HG03139 (cell line): Measurements from ENCODE around the gene TBCD.
A peak's percentile ranks its signal among the peaks of the same experiment; 100 is the strongest.
"Not testable (repeated sequence)": the region's sequence is repeated elsewhere in the genome, so short reads cannot be mapped to it uniquely, and the experiment has no call there.

ENCODE experiments used
- ATAC-seq: cut with Tn5 transposase; IDR thresholded peaks from one replicate; pipeline ENCODE4 v1.9.1; 2021; ENCODE audit not compliant: unreplicated experiment

TBCD gene

DNA sequence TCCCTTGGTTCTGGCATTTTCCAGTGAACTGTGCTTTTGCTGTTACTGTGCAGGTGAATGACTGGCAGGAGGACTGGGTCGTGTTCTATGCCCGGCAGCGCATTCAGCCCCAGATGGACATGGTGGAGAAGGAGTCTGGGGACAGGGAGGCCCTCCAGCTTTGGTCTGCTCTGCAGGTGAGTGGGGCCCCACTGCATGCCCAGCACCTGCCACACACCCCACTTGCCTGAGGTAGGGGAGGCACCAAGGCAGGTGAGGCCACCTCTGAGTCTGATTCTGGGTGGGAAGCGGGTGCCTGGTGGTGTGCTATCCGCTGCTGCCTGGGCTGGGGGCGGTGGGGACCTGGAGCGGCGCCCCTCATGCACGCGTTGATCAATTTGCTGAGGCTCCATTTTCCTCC lies 25.4 kb upstream of the TBCD start:
- no peak for ATAC-seq

- no peak for ATAC-seq
These were observed 22.2 kb upstream of the TBCD start for GRCh38 chr17:82729479-82730260.

- no peak for ATAC-seq
These were observed 19.6 kb upstream of the TBCD start for GRCh38 chr17:82732118-82732743.

GRCh38 chr17:82734987-82735866 lies 16.6 kb upstream of the TBCD start, which contains the start of gene FN3K:
Gene FN3K (plus strand): TSS chr17:82735615. CDS start chr17:82735637, 22 bp downstream.
- ATAC-seq: no peak

DNA sequence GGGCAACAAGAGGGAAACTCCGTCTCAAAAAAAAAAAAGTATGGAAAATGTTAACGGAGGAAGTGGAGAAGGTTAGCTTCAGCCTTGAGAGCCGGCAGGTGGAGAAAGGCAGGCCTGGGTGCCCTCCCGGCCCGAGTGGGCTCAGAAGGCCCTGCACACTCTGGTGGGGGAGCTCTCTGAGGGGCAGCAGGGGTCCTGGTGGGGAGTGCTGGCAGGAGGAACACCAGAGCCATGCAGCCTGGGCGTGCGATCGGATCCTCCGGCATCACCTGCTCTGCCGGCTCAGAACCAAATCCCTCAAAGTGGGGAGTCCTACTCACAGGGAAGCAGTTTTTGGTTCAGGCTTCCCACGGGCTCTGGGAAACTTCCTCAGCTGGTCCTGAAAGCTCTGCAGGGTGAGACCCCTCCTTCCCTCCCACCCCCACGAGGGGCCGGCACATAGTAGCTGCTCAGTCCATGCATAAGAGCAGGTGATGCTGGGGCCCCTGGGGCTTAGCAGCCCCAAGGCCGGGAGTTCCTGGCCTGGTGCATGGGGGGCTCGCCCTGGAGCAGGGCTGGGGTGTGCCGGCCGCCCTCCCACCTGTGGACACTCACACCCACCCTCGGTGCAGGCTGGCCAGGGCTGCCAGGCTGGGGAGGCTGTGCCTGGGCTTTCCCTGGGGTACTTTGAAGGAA lies 15.2 kb upstream of the TBCD start:
- ATAC-seq: no peak

DNA sequence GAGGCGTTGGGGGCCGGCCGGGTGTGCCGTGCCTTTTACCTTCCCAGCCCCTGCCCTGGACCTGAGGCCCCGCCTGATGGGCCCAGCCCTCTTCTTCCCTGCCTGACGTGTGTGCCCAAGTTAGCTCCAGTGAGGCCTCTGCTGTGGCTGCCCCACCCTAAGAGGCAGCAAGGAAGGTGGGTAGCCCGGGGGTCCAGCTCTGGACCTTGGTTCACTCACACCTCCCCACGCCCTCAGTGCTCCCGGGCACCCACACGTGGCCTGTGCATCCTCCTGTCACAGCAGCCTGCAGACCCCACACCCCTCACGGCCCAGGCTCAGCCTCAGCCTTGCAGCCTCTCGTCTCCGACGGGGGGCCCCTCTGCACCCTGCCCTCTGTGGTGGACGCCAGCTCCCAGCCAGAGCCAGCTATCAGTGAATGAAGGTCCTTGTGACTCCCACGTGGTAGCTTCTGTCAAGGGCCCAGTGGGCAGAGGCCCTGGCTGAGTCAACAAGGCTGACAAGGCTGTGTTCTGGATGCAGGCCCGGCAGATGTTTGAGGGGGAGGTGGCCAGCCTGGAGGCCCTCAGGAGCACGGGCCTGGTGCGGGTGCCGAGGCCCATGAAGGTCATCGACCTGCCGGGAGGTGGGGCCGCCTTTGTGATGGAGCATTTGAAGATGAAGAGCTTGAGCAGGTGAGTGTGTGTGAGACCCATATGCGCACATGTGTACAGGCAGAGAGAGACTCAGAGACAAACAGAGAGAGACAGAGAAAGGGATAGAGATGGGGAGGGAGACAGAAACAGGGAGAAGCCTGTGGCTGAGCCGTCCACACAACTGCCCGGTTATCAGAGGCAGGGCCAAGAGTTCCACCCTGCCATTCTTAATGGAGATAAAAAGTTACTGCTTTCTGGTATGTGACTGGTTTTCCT lies 13.6 kb upstream of the TBCD start:
- no peak for ATAC-seq

DNA sequence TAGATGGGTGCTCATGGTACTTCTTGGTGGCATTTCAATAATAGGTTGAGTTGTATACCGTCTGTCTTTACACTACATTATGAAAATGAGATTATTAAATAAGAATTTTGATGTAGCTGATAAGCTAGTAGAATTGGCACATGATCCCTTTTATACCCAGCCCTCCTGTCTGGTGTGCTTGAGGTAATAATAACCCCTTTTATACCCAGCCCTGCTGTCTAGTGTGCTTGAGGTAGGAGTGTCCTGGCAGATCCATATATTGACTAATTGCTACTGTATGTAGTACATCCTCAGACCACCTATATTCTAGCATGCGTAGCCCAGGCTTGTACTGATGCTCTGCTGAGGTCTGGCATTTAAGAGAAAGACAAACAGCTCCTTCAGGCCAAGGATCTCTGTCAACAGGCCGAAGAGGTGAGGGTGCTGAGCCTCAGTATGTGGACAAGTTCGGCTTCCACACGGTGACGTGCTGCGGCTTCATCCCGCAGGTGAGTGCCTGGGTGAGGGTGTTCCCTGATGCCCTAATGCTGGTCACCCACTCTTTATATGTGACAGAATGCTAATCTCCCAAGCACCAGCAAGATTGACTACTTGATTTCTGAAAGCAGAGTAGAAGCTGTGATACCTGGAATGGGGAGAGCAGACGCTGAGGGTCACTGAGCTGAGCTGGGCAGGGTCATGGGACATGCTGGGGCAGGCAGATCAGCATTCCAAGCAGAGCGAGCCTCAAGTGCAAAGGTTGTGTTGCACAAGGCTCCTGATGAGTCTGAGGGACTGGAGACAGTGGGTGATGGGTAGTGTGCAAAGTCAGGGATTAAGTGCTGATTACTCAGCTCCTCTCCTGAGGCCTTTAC lies 10.7 kb upstream of the TBCD start:
- no peak for ATAC-seq

- ATAC-seq: no peak
These were observed 8.3 kb upstream of the TBCD start for GRCh38 chr17:82743344-82744219.

GRCh38 chr17:82744736-82745135 lies 7.1 kb upstream of the TBCD start:
- not testable (repeated sequence) for ATAC-seq

DNA sequence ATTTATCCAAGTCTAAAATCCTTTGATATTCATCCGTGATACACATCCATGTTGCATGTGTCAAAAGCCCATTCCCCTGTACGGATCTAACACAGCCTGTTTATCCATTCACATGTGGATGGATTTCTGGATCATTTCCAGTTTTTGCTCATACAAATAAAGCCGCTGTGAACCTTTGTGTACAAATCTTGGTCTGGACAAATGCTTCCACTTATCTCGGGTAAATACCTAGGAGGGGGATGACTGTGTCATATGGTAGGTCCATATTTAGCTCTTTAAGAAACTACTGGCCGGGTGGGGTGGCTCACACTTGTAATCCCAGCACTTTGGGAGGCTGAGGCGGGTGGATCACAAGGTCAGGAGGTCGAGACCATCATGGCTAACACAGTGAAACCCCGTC lies 6.3 kb upstream of the TBCD start:
- no peak for ATAC-seq

- ATAC-seq: no peak
These were observed 3.1 kb upstream of the TBCD start for GRCh38 chr17:82748756-82749155.

DNA sequence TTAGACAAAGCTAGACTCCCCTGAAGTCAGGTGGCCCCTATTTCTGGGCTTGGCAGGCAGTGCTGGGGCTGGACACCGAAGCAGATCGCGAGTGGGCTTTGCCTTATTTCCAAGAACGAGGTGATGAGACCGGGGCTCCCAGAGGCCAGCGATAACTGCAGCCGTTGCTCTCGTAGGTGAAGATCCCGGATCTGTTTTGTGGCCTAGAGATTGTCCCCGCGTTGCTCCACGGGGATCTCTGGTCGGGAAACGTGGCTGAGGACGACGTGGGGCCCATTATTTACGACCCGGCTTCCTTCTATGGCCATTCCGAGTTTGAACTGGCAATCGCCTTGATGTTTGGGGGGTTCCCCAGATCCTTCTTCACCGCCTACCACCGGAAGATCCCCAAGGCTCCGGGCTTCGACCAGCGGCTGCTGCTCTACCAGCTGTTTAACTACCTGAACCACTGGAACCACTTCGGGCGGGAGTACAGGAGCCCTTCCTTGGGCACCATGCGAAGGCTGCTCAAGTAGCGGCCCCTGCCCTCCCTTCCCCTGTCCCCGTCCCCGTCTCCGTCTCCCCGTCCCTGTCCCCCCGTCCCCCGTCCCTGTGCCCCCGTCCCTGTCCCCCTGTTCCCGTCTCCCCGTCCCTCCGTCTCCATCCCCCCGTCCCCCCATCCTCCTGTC lies 1.5 kb upstream of the TBCD start:
- no peak for ATAC-seq

DNA sequence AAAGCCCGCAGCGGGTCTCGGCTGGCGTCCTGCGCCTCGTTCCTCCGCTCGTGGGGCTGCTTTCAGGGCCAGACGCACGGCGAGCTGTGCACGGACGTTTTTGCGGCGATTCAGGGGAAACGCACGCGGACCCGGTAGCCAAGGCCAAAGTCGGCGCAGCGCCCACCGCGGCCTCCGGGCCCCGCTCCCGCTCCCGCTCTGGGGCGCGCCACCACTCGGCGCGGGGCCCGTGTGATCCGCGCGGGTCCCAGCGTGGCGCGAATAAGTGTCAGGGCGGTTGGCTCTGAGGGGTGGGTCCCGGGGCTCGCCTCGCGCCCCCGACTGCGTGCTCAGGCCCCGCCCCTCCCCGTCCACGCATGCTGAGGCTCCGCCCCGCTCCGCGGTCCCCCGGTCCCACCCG lies 694 bp upstream of the TBCD start:
- peak; percentile 18 for ATAC-seq

DNA sequence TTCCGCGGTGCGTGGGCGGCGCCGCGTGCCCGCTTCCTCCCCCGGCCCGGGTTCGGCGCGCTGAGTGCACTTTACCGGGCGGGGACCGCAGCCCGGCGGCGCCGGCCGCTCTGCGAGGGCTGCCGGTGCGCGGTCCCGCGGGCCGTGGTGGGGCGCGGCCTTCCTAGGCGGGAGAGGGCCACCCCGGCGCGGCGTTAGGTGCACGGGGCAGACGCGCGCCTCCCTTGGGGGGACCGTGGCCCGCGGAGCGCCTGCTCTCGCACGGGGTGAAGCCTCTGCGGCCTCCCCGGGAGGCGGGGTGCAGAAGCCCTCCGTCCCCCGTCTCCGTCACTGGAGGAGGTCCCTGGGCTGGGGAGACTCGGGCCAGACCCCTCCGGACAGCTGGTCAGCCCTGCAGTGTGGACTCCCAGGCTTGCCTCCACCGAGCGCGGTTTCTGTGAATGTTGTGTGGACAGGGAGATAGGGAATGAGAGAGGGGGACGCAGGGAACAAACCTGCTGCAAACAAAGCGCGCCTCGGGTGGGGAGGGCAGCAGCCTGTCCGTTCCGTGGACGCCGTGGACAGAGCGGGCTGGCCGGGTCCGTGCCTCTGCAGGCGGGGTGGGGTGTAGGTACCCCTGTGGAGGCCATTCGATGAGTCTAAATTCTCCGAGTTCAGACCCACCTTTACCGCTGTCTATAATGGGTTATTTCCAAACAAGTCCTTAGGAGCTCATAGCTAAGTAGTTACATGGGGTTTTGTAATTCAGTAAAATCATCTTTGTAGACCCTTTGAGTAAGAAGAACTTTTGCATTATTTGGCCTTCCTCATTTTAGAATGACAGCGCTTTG lies 721 bp downstream of the TBCD start:
- ATAC-seq: peak; percentile 32

DNA sequence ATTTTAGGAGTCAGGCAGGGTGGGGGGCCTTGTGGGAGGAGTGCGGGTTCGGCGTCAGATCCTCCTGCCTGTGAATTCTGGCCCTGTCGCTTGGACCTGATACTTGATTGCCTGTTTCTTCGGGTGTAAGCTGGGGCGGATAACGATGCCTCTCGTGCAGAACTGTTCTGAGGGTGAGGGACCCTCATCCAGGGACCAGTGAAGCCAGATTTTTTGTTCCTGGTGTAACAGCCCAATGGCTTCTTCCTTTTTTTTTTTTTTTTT lies 1.3 kb downstream of the TBCD start:
- ATAC-seq: no peak

DNA sequence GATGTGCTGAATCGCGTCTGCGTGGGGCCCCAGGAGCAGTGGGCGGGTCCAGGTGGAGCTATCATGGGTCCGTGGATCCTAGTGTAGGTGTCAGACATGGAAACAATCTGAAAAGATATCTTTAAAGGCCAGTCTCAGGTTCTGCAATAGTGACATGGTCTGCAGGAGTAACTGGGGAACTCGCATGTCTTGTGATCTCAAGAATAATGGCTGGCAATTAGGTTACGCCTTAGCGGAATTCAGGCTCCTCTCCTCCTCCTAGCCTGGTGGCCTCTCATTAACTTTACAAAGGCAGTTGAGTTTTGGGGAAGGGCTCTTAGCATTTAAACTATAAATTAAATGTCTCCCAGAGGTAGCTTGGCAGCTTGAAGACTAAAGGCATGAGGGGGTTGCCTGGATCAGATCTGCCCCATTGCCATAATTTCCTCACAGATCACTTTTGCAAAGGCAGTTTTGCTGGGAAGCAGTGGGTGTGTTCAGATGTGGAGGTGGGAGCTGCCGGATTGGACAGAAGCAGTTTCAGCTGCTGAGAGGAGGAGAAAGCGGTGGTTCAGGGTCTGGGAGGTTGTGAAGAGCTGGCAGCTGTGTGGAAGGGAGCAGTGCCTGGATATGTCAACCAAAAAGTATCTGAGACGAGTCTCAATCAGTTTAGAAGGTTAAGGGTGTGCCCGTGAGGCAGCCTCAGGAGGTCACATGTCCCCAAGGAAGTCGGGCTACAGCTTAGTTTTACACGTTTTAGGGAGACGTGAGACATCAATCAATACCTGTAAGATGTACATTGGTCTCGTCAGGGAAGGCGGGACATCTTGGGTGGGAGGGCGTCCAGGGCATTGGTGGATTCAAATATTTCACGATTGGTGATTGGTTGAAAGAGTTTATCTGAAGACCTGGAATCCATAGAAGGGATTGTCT lies 2.7 kb downstream of the TBCD start:
- no peak for ATAC-seq
